Skeletal muscle tissue (tissue), 4 donors: ENCODE measurements around the gene GALNT8. TPM values are rescaled to one million over a fixed set of nuclear protein-coding genes. Genes with fewer than 3 reads are reported as not detected.
"Not testable (repeated sequence)": the region's sequence is repeated elsewhere in the genome, so short reads cannot be mapped to it uniquely, and the experiment has no call there.

ENCODE experiments used
- H3K27ac ChIP-seq: one replicate; pipeline ENCODE4 v1.7.0; 2013; ENCODE audit warnings: mild to moderate bottlenecking, low read depth, low read length, inconsistent platforms
- H3K27me3 ChIP-seq, 3 donors: one replicate each; pipeline ENCODE4 v1.7.0; 2013; ENCODE audit warnings: low read length in 3 of 3; ENCODE audit not compliant: control insufficient read depth in 3 of 3, insufficient read depth in 3 of 3
- H3K36me3 ChIP-seq, 3 donors: one replicate each; pipeline ENCODE4 v1.7.0; 2013; ENCODE audit warnings: low read length in 3 of 3; ENCODE audit not compliant: control insufficient read depth in 3 of 3, insufficient read depth in 3 of 3
- H3K4me1 ChIP-seq, 3 donors: one replicate each; pipeline ENCODE4 v1.7.0; 2013; ENCODE audit warnings: low read length in 3 of 3, mild to moderate bottlenecking in 3 of 3; ENCODE audit not compliant: control insufficient read depth in 3 of 3, insufficient read depth in 3 of 3
- H3K4me3 ChIP-seq, 3 donors: one replicate each; pipeline ENCODE4 v1.7.0; 2013; ENCODE audit warnings: low read length in 3 of 3
- H3K9ac ChIP-seq, 3 donors: one replicate each; pipeline ENCODE4 v1.7.0; 2013; ENCODE audit warnings: low read length in 3 of 3, mild to moderate bottlenecking in 3 of 3, moderate library complexity in 2 of 3, low read depth in 1 of 3
- H3K9me3 ChIP-seq, 3 donors: one replicate each; pipeline ENCODE4 v1.7.0; 2013; ENCODE audit warnings: low read length in 3 of 3; ENCODE audit not compliant: control insufficient read depth in 3 of 3
- total RNA-seq: library from RNA; depleted of rRNA; stranded (reverse); fragments of >200 nt; gene quantifications from one replicate; pipeline ENCODE4 v1.2.3, GENCODE V29; 2014
- donor health status: Osteomylitis.

GALNT8 gene
- total RNA-seq, 1 donor from 2014 or later = 5.2 TPM

DNA sequence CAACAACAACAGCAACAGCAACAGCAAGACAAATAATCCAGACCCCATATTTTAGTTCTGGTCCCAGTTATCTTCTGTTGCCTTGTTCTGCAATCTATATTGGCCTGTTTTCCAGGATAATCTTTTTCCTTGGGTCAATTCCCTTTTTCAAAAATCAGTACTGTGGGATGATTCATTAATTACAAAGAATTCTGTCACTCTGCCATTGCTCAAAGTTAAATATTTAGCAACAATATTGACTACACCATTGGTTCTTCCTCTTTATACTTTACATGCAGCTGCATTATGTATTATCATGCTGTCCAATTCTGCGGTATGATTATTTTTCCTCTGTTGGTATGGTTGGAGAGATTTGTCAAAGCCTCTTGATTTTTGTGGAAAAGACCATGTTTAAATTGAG is 10.1 kb upstream of the GALNT8 start:
- Histone ChIP-seq H3K9me3 (no peaks in the 10 kb centered on the region), H3K4me3 (no peak overlapping the region), H3K9ac (no peak overlapping the region), H3K27ac (no peak overlapping the region), H3K27me3 (no peaks in the 10 kb centered on the region), H3K36me3 (no peaks in the 10 kb centered on the region), H3K4me1 (no peaks in the 10 kb centered on the region)

DNA sequence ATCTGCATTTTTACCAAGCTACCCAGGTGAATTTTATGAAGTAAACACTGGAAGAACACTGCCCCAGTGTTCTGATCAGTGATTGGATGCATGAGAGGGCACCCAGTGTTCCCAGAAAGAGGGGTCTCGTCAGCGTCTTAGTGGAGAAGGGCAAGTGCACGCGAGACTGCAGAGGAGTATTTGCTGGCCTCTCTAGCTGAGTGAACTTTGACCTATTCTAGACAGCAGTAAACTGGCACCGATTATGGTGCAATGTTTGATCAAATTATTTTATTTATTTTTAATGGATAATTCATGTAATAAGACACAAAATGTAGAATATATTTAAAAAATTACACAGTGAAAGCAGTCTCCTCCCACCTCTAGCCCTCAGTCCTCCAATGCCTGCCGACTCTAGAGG is 5.3 kb upstream of the GALNT8 start:
- H3K36me3 ChIP-seq = no peaks in the 10 kb centered on the region
- no peak overlapping the region for H3K4me3 ChIP-seq
- no peak overlapping the region for H3K27ac ChIP-seq
- H3K9me3 ChIP-seq = no peaks in the 10 kb centered on the region
- no peaks in the 10 kb centered on the region for H3K4me1 ChIP-seq
- no peak overlapping the region for H3K9ac ChIP-seq
- peaks cover 0 to 3% (median 0%) of the 10 kb centered on the region in 3 donors for H3K27me3 ChIP-seq

DNA sequence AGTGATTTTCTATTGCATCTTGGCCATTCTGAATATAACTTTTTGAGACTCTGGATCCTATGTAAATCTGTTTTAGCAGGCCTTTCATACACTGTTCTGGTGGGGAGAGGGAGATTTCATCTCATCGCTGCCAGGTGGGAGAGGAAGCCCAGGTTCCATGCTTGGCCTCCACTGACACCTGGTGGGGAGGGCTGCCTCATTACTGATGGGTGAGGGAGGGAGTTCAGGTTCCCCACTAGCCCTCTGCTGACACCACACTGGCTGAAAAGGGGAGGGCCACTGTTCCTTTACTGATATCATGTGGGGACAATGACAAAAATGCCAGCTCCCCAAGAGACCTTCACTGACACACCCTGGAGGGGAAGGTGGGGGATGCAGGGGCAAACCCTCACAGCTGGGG is 2.4 kb upstream of the GALNT8 start:
- Histone ChIP-seq H3K4me1 (no peaks in the 10 kb centered on the region), H3K4me3 (no peak overlapping the region), H3K27ac (no peak overlapping the region), H3K9ac (no peak overlapping the region), H3K36me3 (no peaks in the 10 kb centered on the region), H3K27me3 (peaks cover 0 to 9% (median 7%) of the 10 kb centered on the region in 3 donors), H3K9me3 (no peaks in the 10 kb centered on the region)

DNA sequence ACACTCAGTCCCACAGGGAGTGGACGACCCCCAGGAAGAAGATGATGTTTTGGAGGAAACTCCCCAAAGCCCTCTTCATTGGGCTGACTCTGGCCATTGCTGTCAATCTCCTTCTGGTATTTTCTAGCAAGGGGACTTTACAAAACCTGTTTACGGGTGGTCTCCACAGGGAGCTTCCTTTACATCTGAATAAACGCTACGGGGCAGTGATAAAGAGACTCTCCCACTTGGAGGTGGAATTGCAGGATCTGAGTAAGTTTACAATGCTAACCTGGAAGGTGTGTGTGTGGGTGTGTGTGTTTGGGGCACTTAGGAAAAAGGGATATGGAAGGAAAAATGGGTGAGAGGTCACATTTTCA is 416 bp downstream of the GALNT8 start:
- Histone ChIP-seq H3K4me1 (no peaks in the 10 kb centered on the region), H3K27me3 (peaks cover 0 to 9% (median 7%) of the 10 kb centered on the region in 3 donors), H3K36me3 (no peaks in the 10 kb centered on the region), H3K27ac (no peak overlapping the region), H3K4me3 (no peak overlapping the region), H3K9ac (no peak overlapping the region), H3K9me3 (no peaks in the 10 kb centered on the region)

DNA sequence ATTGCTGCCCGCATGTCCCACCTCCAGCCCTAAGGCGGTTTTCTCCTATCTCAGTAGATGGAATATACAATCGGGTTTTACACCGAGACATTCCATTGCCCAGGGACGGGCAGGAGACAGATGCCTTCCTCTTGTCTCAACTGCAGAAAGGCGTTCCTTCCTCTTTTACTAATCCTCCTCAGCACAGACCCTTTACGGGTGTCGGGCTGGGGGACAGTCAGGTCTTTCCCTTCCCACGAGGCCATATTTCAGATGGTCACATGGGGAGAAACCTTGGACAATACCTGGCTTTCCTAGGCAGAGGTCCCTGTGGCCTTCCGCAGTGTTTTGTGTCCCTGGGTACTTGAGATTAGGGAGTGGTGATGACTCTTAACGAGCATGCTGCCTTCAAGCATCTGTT is 1.4 kb downstream of the GALNT8 start:
- H3K36me3 ChIP-seq, H3K9me3 ChIP-seq, H3K4me3 ChIP-seq, H3K27ac ChIP-seq, H3K9ac ChIP-seq, H3K4me1 ChIP-seq, H3K27me3 ChIP-seq: not testable (repeated sequence)

DNA sequence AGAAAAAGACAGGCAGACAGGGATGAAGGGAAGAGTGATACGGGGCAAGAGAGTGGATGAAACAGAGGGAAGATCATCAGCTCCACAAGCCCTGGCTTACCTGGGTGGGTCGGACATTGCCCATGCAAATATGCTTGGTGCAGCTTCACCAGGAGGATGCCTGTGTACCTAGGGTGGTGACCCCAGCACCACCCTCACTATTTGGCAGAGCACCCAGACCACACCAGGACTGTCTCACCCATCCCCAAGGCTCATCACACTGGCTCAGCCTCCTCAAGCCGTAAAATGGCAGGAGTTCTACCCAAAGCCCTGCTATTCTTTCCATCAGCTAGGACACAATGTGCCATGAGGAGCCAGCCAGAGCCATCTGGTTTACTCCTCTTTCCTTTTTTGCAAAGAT is 3.0 kb downstream of the GALNT8 start:
- Histone ChIP-seq H3K36me3 (no peaks in the 10 kb centered on the region), H3K4me1 (no peaks in the 10 kb centered on the region), H3K9me3 (no peaks in the 10 kb centered on the region), H3K27ac (no peak overlapping the region), H3K4me3 (no peak overlapping the region), H3K9ac (no peak overlapping the region), H3K27me3 (peaks cover 0 to 9% (median 7%) of the 10 kb centered on the region in 3 donors)

DNA sequence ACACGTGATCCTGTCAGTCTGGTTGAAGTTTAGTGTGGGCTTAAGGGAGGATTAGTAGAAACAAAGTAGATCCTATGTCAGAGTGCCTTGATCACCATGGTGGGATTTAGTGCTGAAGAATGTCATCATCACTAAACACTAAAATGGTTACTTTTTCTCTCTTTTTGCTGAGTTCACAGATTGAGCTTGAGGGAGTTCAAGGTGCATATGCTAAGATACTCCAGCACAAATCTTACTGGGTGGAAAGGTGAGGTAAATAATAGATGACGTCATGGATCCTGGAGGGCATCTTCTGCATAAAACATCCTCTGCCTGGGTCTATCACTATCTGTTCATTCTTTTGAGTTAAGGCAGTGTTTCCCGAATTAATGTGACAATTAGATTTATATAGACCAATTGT is 4.9 kb downstream of the GALNT8 start:
- Histone ChIP-seq H3K27me3 (peaks cover 0 to 9% (median 5%) of the 10 kb centered on the region in 3 donors), H3K4me3 (no peak overlapping the region), H3K9me3 (no peaks in the 10 kb centered on the region), H3K27ac (no peak overlapping the region), H3K36me3 (no peaks in the 10 kb centered on the region), H3K9ac (no peak overlapping the region), H3K4me1 (no peaks in the 10 kb centered on the region)

DNA sequence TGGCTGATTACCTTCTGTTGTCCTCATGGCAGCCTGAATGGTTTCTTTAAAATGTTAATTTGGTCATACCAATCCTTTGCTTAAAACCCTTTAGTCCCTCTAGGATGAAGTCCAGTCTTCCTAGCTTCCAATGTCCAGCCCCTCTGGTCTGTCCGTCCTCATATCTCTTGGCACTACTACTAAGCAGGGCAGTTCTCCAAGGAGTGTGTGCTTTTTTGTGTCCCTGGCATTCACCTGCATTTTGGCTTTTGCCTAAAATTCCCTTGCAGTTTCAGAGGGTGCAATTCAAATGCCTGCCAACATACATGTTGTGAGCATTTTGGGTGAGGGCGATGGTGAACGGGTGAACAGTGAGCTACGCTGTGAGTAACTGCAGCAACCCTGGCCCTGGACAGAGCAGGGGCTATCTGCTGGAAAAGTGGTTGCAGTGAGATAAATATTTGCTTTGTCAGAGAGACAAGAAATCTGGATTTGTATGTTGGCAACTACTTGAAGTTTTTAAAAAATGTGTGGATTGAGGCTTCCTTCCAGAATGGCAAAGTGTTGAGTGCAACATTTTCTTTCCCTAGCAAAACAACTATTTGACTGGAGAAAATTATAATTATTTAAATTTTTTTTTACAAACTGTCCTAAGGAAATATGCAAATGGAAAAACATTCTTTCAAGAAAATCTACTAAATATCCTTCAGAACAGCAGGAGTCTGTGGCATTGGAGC is 14.6 kb downstream of the GALNT8 start:
- H3K9me3 ChIP-seq = no peaks in the 10 kb centered on the region
- no peaks in the 10 kb centered on the region for H3K36me3 ChIP-seq
- H3K27me3 ChIP-seq = peaks cover 0 to 4% (median 0%) of the 10 kb centered on the region in 3 donors
- no peak overlapping the region for H3K27ac ChIP-seq
- H3K4me1 ChIP-seq = no peaks in the 10 kb centered on the region
- H3K4me3 ChIP-seq = no peak overlapping the region
- no peak overlapping the region for H3K9ac ChIP-seq

DNA sequence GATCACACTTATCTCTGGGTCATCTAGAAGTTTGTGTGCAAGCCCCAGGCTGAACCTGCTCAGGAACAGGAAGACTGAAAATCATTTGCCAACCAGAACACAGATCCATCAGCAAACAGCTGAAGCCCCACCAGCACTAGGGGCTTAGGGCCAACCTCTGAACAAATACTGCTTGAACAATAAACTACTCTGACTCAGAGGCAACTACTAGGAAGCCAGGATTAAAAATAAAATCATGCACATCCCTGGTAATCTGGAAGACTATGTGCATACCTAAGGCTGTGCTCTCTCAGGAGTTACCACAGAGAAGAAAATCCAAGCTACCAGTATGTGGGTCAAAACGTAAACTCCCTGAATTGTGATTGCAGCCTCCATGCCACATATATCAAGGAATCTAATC is 15.9 kb downstream of the GALNT8 start:
- Histone ChIP-seq H3K27ac (no peak overlapping the region), H3K4me1 (no peaks in the 10 kb centered on the region), H3K4me3 (no peak overlapping the region), H3K27me3 (peaks cover 0 to 4% (median 0%) of the 10 kb centered on the region in 3 donors), H3K36me3 (no peaks in the 10 kb centered on the region), H3K9ac (no peak overlapping the region), H3K9me3 (no peaks in the 10 kb centered on the region)

DNA sequence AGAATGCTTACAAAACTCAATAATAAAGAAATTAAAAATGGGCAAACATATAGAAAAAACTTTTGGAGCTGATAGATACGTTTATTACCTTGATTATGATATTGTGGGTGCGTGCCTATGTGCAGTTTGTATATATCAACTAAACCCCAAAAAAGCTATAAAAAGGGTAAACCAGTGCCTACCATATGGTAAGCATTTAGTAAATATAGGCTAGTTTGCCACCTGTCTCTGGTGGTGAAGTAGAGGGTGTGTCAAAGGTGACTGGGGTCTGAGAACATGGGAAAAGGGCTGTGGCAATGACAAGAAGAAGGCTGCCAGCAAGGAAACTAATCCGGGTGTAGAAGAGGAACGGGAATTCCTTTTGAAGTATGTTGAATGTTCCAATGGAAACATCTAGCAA is 18.3 kb downstream of the GALNT8 start:
- H3K9ac ChIP-seq = no peak overlapping the region
- H3K27ac ChIP-seq = no peak overlapping the region
- H3K4me3 ChIP-seq = no peak overlapping the region
- peaks cover 0 to 4% (median 0%) of the 10 kb centered on the region in 3 donors for H3K27me3 ChIP-seq
- no peaks in the 10 kb centered on the region for H3K9me3 ChIP-seq
- no peaks in the 10 kb centered on the region for H3K36me3 ChIP-seq
- H3K4me1 ChIP-seq = no peaks in the 10 kb centered on the region
